Activated CD8-positive, alpha-beta memory T cell treated with anti-CD3 and anti-CD28 coated beads for 4 hours (primary cell): ENCODE data around the gene C9orf43.
A peak's percentile ranks its signal among the peaks of the same experiment; 100 is the strongest.

Experiments used
- DNase-seq, 2 donors: peaks; one replicate each; pipeline ENCODE4 v3.0.0-alpha.2; 2020; ENCODE audit warnings: low read depth in 2 of 2

The C9orf43 gene

GRCh38 chr9:113465599-113466140 lies 55.1 kb downstream of the C9orf43 start:
- DNase-seq = no peak

GRCh38 chr9:113467183-113467582 lies 56.6 kb downstream of the C9orf43 start:
- no peak for DNase-seq

GRCh38 chr9:113468716-113469448 lies 58.3 kb downstream of the C9orf43 start:
- no peak for DNase-seq

- DNase-seq = no peak
Observed at GRCh38 chr9:113471143-113471542, 60.6 kb downstream of the C9orf43 start.

- no peak for DNase-seq
Observed at GRCh38 chr9:113471566-113471965, 61.0 kb downstream of the C9orf43 start.

GRCh38 chr9:113472199-113472598 lies 61.7 kb downstream of the C9orf43 start:
- no peak for DNase-seq

GRCh38 chr9:113474360-113475028 lies 63.9 kb downstream of the C9orf43 start:
- no peak for DNase-seq

- DNase-seq = no peak
Observed at GRCh38 chr9:113475031-113475430, 64.5 kb downstream of the C9orf43 start.

- no peak for DNase-seq
Observed at GRCh38 chr9:113475992-113476391, 65.4 kb downstream of the C9orf43 start.

- DNase-seq = no peak
Observed at GRCh38 chr9:113476511-113476916, 66.0 kb downstream of the C9orf43 start.

GRCh38 chr9:113477058-113477457 lies 66.5 kb downstream of the C9orf43 start:
- DNase-seq = no peak

GRCh38 chr9:113477661-113478060 lies 67.1 kb downstream of the C9orf43 start:
- no peak for DNase-seq

- DNase-seq = peak in 1 of 2 donors; percentile 15
Observed at GRCh38 chr9:113479174-113479621, 68.7 kb downstream of the C9orf43 start.
